Muscle layer of duodenum (tissue), 2 donors: Measurements from ENCODE around the gene UNKL.

ENCODE experiments used
- H3K27ac ChIP-seq: one replicate; pipeline ENCODE4 v1.7.0; 2013; ENCODE audit warnings: mild to moderate bottlenecking, low read length
- H3K27me3 ChIP-seq: one replicate; pipeline ENCODE4 v1.7.0; 2013; ENCODE audit warnings: low read depth, mild to moderate bottlenecking, control low read depth, low read length
- H3K36me3 ChIP-seq, 2 donors: one replicate each; pipeline ENCODE4 v1.7.0; 2013; ENCODE audit warnings: low read length in 2 of 2, control low read depth in 1 of 2, mild to moderate bottlenecking in 1 of 2; ENCODE audit not compliant: insufficient read depth in 2 of 2, control insufficient read depth in 1 of 2
- H3K4me1 ChIP-seq, 2 donors: one replicate each; pipeline ENCODE4 v1.7.0; 2013; ENCODE audit warnings: low read length in 2 of 2, mild to moderate bottlenecking in 2 of 2, control low read depth in 1 of 2, moderate library complexity in 1 of 2; ENCODE audit not compliant: insufficient read depth in 2 of 2, control insufficient read depth in 1 of 2
- H3K4me3 ChIP-seq, 2 donors: one replicate each; pipeline ENCODE4 v1.7.0; 2013; ENCODE audit warnings: low read length in 2 of 2, low read depth in 1 of 2, mild to moderate bottlenecking in 1 of 2
- H3K9me3 ChIP-seq, 2 donors: one replicate each; pipeline ENCODE4 v1.7.0; 2013; ENCODE audit warnings: low read length in 2 of 2, control low read depth in 1 of 2, mild to moderate bottlenecking in 1 of 2; ENCODE audit not compliant: control insufficient read depth in 1 of 2
- donor health status: healthy.

UNKL gene

GRCh38 chr16:1435921-1436697, 21.6 kb upstream of the UNKL start:
- Histone ChIP-seq H3K4me3 (no peak overlapping the region), H3K9me3 (no peaks in the 10 kb centered on the region), H3K36me3 (no peaks in the 10 kb centered on the region), H3K27me3 (no peaks in the 10 kb centered on the region), H3K4me1 (no peaks in the 10 kb centered on the region), H3K27ac (no peak overlapping the region)

GRCh38 chr16:1434644-1435592, 20.4 kb upstream of the UNKL start:
- no peaks in the 10 kb centered on the region for H3K4me1 ChIP-seq
- no peaks in the 10 kb centered on the region for H3K9me3 ChIP-seq
- H3K27me3 ChIP-seq = no peaks in the 10 kb centered on the region
- H3K4me3 ChIP-seq = no peak overlapping the region
- H3K27ac ChIP-seq = no peak overlapping the region
- H3K36me3 ChIP-seq = no peaks in the 10 kb centered on the region

- no peak overlapping the region for H3K4me3 ChIP-seq
- no peak overlapping the region for H3K27ac ChIP-seq
- no peaks in the 10 kb centered on the region for H3K4me1 ChIP-seq
- H3K9me3 ChIP-seq = no peaks in the 10 kb centered on the region
- no peaks in the 10 kb centered on the region for H3K27me3 ChIP-seq
- no peaks in the 10 kb centered on the region for H3K36me3 ChIP-seq
Measured at GRCh38 chr16:1433756-1434155, 19.3 kb upstream of the UNKL start.

- no peaks in the 10 kb centered on the region for H3K9me3 ChIP-seq
- H3K4me3 ChIP-seq = no peak overlapping the region
- H3K36me3 ChIP-seq = no peaks in the 10 kb centered on the region
- no peak overlapping the region for H3K27ac ChIP-seq
- H3K27me3 ChIP-seq = no peaks in the 10 kb centered on the region
- H3K4me1 ChIP-seq = no peaks in the 10 kb centered on the region
Measured at GRCh38 chr16:1433263-1433560, 18.7 kb upstream of the UNKL start.

- Histone ChIP-seq H3K4me3 (no peak overlapping the region), H3K27ac (no peak overlapping the region), H3K4me1 (no peaks in the 10 kb centered on the region)
Measured at GRCh38 chr16:1432388-1433262, 18.1 kb upstream of the UNKL start.

GRCh38 chr16:1431497-1432270, 17.2 kb upstream of the UNKL start:
- H3K9me3 ChIP-seq = no peaks in the 10 kb centered on the region
- no peak overlapping the region for H3K27ac ChIP-seq
- no peaks in the 10 kb centered on the region for H3K36me3 ChIP-seq
- H3K4me1 ChIP-seq = no peaks in the 10 kb centered on the region
- no peak overlapping the region for H3K4me3 ChIP-seq
- H3K27me3 ChIP-seq = no peaks in the 10 kb centered on the region

More at GRCh38 chr16:1432388-1433262, 18.1 kb upstream of the UNKL start:
- no peaks in the 10 kb centered on the region for H3K27me3 ChIP-seq
- H3K36me3 ChIP-seq = no peaks in the 10 kb centered on the region
- H3K9me3 ChIP-seq = no peaks in the 10 kb centered on the region

GRCh38 chr16:1430759-1431496, 16.4 kb upstream of the UNKL start, which contains the start of gene PERCC1:
PERCC1 (plus strand) TSS chr16:1431078; CDS start chr16:1432594, 1,516 bp downstream.
- Histone ChIP-seq H3K27ac (no peak within 1 kb of the TSS), H3K27me3 (no peaks in the 10 kb centered on the region)

GRCh38 chr16:1430214-1430758, 15.8 kb upstream of the UNKL start:
- Histone ChIP-seq H3K4me3 (no peak overlapping the region), H3K27me3 (no peaks in the 10 kb centered on the region), H3K36me3 (no peaks in the 10 kb centered on the region), H3K4me1 (no peaks in the 10 kb centered on the region), H3K27ac (no peak overlapping the region), H3K9me3 (no peaks in the 10 kb centered on the region)

More at GRCh38 chr16:1430759-1431496, 16.4 kb upstream of the UNKL start, which contains the start of gene PERCC1:
- Histone ChIP-seq H3K36me3 (no peaks in the 10 kb centered on the region), H3K4me3 (no peak within 1 kb of the TSS), H3K4me1 (no peaks in the 10 kb centered on the region), H3K9me3 (no peaks in the 10 kb centered on the region)

- no peaks in the 10 kb centered on the region for H3K27me3 ChIP-seq
- H3K27ac ChIP-seq = no peak overlapping the region
- no peak overlapping the region for H3K4me3 ChIP-seq
Measured at GRCh38 chr16:1429631-1430030, 15.1 kb upstream of the UNKL start.

GRCh38 chr16:1429012-1429411, 14.5 kb upstream of the UNKL start:
- Histone ChIP-seq H3K27me3 (no peaks in the 10 kb centered on the region), H3K27ac (no peak overlapping the region), H3K4me1 (no peaks in the 10 kb centered on the region), H3K9me3 (no peaks in the 10 kb centered on the region), H3K4me3 (no peak overlapping the region), H3K36me3 (no peaks in the 10 kb centered on the region)

More at GRCh38 chr16:1429631-1430030, 15.1 kb upstream of the UNKL start:
- no peaks in the 10 kb centered on the region for H3K4me1 ChIP-seq
- no peaks in the 10 kb centered on the region for H3K36me3 ChIP-seq
- no peaks in the 10 kb centered on the region for H3K9me3 ChIP-seq
